OCI-LY1 (cell line): ENCODE data around the gene VPS25.
A peak's percentile ranks its signal among the peaks of the same experiment; 100 is the strongest.

Source experiments
- H2AFZ ChIP-seq: fragments of 200-600 bp; sonication (generic), shearing (Covaris generic); 2 replicates; pipeline ENCODE4 v1.6.0; 2014; ENCODE audit warnings: antibody characterized with exemption, mild to moderate bottlenecking, low read length
- H3F3A ChIP-seq: fragments of 200-600 bp; sonication (generic), shearing (Covaris generic); 2 replicates; pipeline ENCODE4 v1.6.0; 2014; ENCODE audit warnings: mild to moderate bottlenecking, antibody characterized with exemption, low read length, moderate library complexity; ENCODE audit not compliant: insufficient read depth
- H3K27ac ChIP-seq: fragments of 200-600 bp; sonication (generic); 2 replicates; pipeline ENCODE4 v1.5.1; 2014; ENCODE audit warnings: low read length, mixed run types, mild to moderate bottlenecking, low read depth; ENCODE audit not compliant: poor library complexity, severe bottlenecking
- H3K27me3 ChIP-seq: fragments of 200-600 bp; sonication (generic); 2 replicates; pipeline ENCODE4 v1.6.0; 2014; ENCODE audit warnings: antibody characterized with exemption, mild to moderate bottlenecking, low read length, moderate library complexity; ENCODE audit not compliant: insufficient read depth
- H3K36me3 ChIP-seq: fragments of 200-600 bp; sonication (generic); 2 replicates; pipeline ENCODE4 v1.6.1; 2014; ENCODE audit warnings: mild to moderate bottlenecking, antibody characterized with exemption, low read length, moderate library complexity, mixed read lengths; ENCODE audit not compliant: insufficient read depth
- H3K4me1 ChIP-seq: fragments of 200-600 bp; sonication (generic); 2 replicates; pipeline ENCODE4 v1.5.1; 2014; ENCODE audit warnings: mild to moderate bottlenecking, low read length, moderate library complexity; ENCODE audit not compliant: insufficient read depth, severe bottlenecking
- H3K4me2 ChIP-seq: fragments of 200-600 bp; sonication (generic), shearing (Covaris generic); 2 replicates; pipeline ENCODE4 v1.6.1; 2014; ENCODE audit warnings: low read length
- H3K4me3 ChIP-seq: fragments of 200-600 bp; sonication (generic); 2 replicates; pipeline ENCODE4 v1.5.1; 2014; ENCODE audit warnings: low read length, low read depth, mild to moderate bottlenecking, mixed read lengths; ENCODE audit not compliant: poor library complexity, severe bottlenecking
- H3K79me2 ChIP-seq: fragments of 200-600 bp; shearing (Covaris generic); 2 replicates; pipeline ENCODE4 v1.6.1; 2016; ENCODE audit warnings: mixed run types, low read length, mixed read lengths; ENCODE audit not compliant: insufficient read depth
- H3K9ac ChIP-seq: fragments of 200-600 bp; sonication (generic), shearing (Covaris generic); 2 replicates; pipeline ENCODE4 v1.6.1; 2014; ENCODE audit warnings: mild to moderate bottlenecking, low read length, mixed read lengths
- H3K9me2 ChIP-seq: fragments of 200-600 bp; sonication (generic), shearing (Covaris generic); 2 replicates; pipeline ENCODE4 v1.6.1; 2014; ENCODE audit warnings: low read depth, mild to moderate bottlenecking, low read length, mixed read lengths
- H3K9me3 ChIP-seq: fragments of 200-600 bp; shearing (Covaris generic); 2 replicates; pipeline ENCODE4 v1.6.1; 2014; ENCODE audit warnings: low read length, mixed read lengths
- H4K20me1 ChIP-seq: fragments of 200-600 bp; sonication (generic), shearing (Covaris generic); 2 replicates; pipeline ENCODE4 v1.6.0; 2016; ENCODE audit warnings: mild to moderate bottlenecking, low read length; ENCODE audit not compliant: insufficient read depth
- CTCF ChIP-seq: fragments of 200-600 bp; sonication (generic), shearing (Covaris generic); IDR thresholded peaks from 2 replicates; pipeline ENCODE4 v1.5.1; 2017; ENCODE audit warnings: mild to moderate bottlenecking, antibody characterized with exemption, low read length, moderate library complexity, mixed read lengths
- EZH2 ChIP-seq: fragments of 200-600 bp; sonication (generic), shearing (Covaris generic); IDR thresholded peaks from 2 replicates; pipeline ENCODE4 v1.8.0; 2017; ENCODE audit warnings: borderline replicate concordance, mixed run types, mild to moderate bottlenecking, antibody characterized with exemption, low read length, moderate library complexity, mixed read lengths

The VPS25 gene

GRCh38 chr17:42796066-42796758, 23.0 kb downstream of the VPS25 start:
- Histone ChIP-seq H3F3A (no peaks in the 10 kb centered on the region), H3K9me2 (no peaks in the 10 kb centered on the region), H3K27ac (no peak overlapping the region), H3K4me2 (no peak overlapping the region), H3K9me3 (no peaks in the 10 kb centered on the region), H3K27me3 (no peaks in the 10 kb centered on the region), H3K9ac (no peak overlapping the region), H2AFZ (no peak overlapping the region), H3K79me2 (no peaks in the 10 kb centered on the region), H3K4me1 (peaks cover 15% of the 10 kb centered on the region), H4K20me1 (no peaks in the 10 kb centered on the region), H3K4me3 (no peak overlapping the region), H3K36me3 (no peaks in the 10 kb centered on the region)
- TF ChIP-seq EZH2 (no peak), CTCF (no peak)

- Histone ChIP-seq H3K9ac (peak overlapping the region; percentile 83), H3K9me2 (no peaks in the 10 kb centered on the region), H2AFZ (no peak overlapping the region), H3K4me3 (peak overlapping the region; percentile 91), H3F3A (no peaks in the 10 kb centered on the region), H3K27ac (no peak overlapping the region), H3K36me3 (no peaks in the 10 kb centered on the region), H3K79me2 (no peaks in the 10 kb centered on the region), H4K20me1 (no peaks in the 10 kb centered on the region), H3K27me3 (no peaks in the 10 kb centered on the region), H3K4me1 (peaks cover 15% of the 10 kb centered on the region), H3K9me3 (no peaks in the 10 kb centered on the region), H3K4me2 (peak overlapping the region; percentile 91)
- TF ChIP-seq CTCF (no peak), EZH2 (no peak)
These were observed 24.1 kb downstream of the VPS25 start for GRCh38 chr17:42797067-42798007.

- Histone ChIP-seq H3K4me2 (peak overlapping the region; percentile 91), H3K27me3 (no peaks in the 10 kb centered on the region), H3K79me2 (no peaks in the 10 kb centered on the region), H3K4me3 (peak overlapping the region; percentile 91), H3K9me2 (no peaks in the 10 kb centered on the region), H3K9ac (peak overlapping the region; percentile 83), H3F3A (no peaks in the 10 kb centered on the region), H4K20me1 (no peaks in the 10 kb centered on the region), H3K9me3 (no peaks in the 10 kb centered on the region), H3K36me3 (no peaks in the 10 kb centered on the region), H2AFZ (peak overlapping the region; percentile 84), H3K4me1 (peaks cover 15% of the 10 kb centered on the region), H3K27ac (no peak overlapping the region)
- no peak for TF ChIP-seq CTCF
These were observed 24.7 kb downstream of the VPS25 start for GRCh38 chr17:42798011-42798382.
